ENCODE data around the gene CCR1.

The CCR1 gene

DNA sequence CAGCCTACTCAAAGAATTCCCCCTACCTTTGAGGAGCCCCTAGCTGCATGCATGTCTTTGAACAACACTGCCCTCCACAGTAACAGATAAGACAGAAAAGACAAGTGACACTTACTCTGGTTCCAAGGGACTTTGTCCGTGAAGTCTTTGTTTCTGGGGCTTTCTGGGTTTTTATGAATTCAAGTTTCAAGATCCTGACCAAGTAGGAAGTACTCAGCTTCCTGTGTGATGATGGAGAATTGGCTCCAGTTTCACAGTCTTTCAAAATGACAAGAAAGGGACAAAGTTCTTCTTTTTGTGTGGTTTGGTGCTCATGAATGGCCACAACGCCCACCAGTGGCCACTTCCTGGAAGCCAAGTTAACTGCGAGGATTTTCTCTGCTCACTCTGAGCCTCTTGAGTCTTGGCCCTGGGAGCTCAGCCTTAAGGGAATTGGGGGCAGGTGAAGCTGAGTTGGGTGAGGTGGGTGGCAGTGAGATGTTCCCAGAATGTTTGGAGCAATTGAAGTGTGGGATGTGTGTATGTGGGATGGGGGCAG is at the start of gene CCR1:
CCR1 (minus strand) TSS at position 147 of the 538 bp plus-strand sequence. CDS start 4,000 bp downstream, outside the sequence.
- DNase-seq = peak; percentile 39

DNA sequence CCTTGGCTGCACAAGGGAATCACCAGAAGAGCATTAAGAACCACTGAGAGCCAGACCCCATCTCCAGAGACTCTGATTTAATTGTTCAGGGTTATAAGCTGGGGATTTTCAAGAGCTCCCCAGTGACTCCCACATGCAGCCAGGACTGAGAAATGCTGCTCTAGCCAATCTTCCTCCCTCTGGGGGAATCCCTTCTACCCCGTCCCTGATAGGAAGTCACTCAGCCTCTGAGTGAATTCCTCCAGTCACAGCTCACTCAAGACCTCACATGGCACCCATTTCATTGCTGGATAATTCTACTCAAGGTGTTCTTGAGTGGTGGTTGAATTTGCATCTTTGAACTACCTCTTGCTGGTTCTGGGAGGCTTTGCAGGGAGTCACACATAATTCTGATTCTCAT is 44.9 kb upstream of the CCR1 start:
- no peak for DNase-seq

DNA sequence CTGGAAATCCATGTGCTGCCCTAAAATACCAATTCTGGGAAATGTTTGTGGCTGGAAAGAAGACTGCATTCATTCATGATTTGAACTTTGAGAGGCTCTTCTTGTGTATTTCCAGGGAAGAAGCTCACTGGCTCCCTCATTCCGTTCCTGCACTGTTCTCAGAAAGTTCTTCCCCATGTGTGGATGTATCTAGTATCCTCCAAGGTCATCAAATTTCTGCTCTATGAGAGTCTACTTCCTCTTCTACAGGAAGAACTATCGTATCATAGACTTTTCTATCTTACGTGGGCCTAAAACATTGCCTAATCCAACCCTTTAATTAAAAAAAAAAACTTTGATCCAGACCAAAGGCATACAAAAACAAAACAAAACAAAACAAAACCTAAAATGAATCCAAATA is 37.0 kb upstream of the CCR1 start:
- DNase-seq = no peak

DNA sequence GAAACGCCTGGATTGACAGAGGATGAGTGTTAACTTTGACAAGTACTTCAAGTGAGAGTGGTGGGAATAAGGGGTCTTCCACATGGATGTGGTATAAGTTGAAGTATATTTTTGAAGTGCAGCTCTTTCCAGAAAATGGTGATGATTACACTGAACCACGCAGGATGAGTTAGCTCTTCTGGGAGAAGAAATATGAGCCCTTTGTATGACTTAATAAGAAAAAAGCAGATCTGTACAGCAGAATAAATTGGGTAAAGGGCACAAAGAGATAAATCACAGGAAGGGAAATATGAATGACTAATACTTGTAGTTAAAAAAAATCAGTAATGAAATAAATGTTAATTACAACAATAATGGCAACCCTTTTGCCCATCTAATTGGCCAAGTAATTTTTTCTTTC is 35.4 kb upstream of the CCR1 start:
- DNase-seq = no peak

DNA sequence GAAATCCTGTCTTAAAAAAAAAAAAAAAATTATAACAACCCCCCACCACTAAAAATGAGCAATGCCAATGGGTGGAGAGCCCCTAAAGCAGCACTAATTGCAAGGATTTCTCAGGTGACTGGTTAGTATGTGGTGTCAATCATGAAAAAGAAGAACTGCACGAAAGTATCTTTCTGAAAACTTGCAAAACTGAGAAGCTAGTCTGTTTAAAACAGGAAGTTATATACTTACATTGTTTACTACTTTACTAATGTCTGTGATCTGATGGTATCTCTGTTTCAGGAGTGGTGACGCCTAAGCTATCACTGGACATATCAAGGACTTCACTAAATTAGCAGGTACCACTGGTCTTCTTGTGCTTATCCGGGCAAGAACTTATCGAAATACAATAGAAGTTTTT is 34.0 kb upstream of the CCR1 start, which contains the start of gene CCR3:
CCR3 (plus strand) TSS at position 341 of the 400 bp plus-strand sequence. CDS start 22,699 bp downstream, outside the sequence.
- DNase-seq = no peak

DNA sequence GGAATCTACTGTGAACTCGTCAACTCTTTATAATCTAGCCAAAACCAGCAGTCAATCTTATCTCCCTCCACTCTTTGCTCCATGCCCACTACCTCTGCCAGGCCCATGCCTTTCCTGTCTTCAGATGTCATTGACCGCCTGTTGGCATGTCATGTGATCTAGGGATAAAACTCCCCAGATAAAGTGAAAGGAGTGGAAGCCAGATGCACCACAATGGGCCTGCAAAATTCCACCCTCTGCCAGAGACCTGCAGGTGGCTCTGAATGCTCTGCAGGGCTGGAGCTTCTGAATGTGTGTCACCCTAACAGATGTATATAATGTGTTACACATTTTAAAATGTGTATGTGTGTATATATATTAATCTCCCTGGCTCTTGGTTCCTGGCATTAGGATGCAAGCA is 31.8 kb upstream of the CCR1 start:
- DNase-seq = no peak

DNA sequence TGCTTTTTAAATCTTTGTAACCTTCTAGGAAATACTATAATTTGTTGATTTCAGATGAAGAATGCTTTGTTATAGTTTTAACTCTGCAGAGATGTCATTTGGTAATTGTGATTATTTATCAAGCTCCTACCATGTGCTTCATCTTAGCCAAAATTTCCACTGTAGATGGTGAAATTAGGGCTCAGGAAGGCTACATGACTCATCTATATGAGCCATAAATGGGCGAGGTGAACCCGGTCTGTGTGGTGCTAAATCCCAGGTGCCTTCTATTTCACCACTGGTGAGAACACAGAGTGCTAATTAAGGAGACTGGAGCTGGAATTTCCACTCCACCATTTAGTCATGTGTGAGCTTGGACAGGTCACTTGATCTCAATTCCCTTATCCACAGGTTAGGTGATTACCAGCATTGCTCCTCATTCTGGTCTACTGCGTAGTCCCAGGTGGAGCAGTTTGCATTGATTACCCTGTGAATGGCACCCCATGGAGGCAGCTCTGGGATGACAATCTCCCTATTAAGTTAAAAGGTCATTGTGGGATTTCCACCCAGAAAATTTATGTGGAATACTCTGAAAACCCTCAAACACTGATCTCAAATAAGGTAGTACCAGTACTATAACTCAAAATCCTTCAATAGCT is 31.3 kb upstream of the CCR1 start:
- DNase-seq = no peak

DNA sequence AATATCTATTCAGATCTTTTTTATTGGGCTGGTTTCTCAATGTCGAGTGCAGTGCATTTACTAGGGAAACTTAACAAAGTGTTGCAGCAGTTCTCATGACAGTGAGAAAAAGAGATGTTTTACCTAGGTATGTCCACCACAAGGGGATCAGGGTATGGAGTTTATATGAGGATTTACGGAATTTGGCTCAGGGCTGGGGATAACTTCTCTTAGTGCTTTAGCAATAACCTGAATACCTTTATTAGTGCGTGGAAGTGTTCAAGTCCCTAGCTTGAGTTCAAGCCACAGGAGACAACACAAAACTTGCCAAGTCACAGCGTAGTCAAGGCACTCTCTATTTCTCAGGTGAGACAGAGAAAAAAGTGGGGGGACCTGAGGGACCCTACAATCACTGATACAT is 30.3 kb upstream of the CCR1 start:
- DNase-seq = no peak

DNA sequence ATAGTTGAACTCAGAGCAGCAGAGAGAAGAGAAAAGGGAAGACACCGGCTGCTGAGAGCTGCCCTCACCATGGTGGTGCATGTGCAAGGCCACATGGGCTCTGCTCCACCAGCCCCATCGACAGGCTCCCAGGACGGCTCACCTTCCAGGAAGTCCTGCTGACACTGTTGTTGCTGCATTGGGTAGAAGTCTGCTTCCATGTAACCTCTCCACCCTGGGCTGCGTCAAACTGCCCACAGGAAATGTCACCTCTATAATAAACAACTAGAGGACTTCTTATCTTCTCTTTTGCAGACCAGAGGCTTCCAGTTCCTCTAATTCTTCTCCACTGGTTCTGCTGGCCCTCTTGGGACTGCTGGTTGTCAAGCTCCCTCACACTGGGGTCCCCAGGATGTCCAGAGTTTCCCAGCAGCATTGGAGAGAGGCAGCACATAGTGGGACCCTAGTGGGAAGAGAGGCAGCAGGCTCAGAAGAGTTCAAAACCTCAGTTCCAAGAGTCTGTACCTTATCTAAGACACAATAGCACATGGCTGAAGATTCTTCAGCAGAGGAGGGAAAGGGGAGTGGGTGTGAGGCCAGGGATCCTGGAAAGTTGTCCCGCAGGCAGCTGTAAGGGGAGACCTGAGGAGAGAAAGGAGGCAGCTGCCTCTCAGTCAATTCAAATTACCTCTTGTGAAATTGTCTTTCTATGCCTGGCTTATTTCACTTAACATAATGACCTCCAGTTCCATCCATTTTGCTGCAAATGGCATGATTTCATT is 28.4 kb upstream of the CCR1 start:
- no peak for DNase-seq

DNA sequence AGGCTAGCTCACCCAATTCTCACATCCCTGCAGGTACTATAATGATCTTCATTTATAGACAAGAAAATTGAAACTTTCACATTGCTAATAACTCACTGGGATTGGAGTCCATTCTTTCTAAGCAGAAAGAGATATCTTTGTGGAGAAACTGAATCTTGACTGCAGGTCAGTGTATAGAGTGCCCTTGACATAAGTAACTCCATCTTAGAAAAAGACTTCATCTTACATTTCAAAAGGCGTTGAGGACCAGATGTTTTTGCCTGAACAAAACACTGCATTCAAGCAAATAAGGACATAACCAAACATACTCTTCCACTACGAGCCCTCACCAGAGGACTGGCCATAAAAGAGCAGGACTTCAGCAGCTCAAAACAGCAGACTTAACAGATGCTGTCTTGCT is 27.3 kb upstream of the CCR1 start:
- DNase-seq = no peak

DNA sequence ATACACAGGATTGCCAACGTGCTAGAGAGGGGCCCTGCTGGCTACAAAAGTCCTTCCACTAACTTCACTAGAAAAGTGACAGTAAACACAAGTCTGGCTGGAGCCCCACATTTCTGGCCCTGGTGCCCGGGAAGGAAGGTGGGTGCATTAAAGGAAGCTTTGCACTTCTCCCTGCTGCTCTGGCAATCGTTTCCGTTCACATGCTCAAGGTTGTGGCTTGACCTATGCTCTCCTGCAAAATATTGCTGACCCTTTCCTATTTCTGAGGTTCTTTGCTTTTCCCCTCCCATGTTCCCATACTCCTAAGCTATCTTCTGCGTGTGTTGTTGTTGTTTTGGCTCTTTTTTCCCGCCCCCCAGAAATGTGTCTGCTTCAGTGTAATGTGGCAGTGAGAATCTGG is 25.1 kb upstream of the CCR1 start:
- no peak for DNase-seq

DNA sequence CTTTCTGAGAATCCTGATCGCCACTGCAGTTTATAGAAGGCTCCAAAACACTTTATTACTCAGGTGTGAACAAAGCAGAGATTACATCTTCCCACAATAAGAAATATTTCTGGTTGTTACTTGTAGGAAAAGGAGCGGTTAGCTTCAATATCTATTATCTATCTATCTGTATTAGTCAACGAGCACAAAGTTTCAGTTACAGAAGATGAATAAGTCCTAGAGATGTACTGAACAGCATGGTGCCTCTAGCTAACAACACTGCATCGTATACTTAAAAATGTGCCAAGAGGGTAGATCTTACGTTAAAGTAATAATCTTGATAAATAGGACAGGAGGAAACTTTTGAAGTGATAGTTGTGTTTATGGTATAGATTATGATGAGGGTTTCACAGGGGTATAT is 23.2 kb upstream of the CCR1 start:
- no peak for DNase-seq

DNA sequence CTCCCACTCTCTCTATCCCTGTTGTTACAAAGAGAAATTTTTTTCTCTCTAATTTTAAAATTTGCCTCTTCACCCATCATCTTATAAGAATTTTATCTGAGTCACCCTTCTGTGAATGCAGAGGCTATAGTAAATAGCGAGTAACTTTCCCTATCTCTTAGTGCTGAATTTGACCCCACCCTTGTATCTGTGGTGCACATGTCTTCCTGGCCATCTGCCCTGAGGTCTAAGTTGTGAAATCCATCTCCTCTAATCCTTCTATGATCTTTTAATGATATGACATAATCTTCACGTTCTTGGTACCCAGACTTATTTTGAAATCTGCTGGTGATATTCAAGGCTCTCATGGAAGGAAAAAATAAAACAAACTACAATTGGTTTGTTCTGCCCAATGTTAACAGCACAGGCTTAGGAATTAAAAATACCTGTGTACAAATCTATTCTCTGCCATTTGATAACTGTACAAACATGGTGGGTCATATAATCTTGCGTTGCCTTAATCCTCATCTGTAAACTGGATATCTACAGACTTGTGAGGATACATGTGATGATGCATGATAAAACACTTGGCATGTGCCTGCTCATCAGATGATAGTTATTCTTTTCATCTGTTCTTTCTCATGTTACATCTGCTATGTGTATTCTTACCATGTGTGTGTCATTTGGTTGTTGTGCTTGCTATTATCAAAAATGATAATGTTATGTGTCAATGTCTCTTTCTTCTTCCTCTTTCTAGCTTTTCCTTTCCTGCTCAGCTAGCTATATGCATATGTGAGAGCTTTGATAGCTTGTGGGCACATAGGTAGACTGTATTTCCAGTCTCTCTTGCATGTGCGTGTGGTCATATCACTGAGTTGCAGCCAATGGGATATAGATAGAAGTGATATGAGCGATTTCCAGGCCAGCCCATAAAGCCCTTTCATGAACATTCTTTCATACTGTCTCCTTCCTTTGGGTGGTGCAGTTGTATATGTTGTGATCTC is 20.4 kb upstream of the CCR1 start:
- no peak for DNase-seq

DNA sequence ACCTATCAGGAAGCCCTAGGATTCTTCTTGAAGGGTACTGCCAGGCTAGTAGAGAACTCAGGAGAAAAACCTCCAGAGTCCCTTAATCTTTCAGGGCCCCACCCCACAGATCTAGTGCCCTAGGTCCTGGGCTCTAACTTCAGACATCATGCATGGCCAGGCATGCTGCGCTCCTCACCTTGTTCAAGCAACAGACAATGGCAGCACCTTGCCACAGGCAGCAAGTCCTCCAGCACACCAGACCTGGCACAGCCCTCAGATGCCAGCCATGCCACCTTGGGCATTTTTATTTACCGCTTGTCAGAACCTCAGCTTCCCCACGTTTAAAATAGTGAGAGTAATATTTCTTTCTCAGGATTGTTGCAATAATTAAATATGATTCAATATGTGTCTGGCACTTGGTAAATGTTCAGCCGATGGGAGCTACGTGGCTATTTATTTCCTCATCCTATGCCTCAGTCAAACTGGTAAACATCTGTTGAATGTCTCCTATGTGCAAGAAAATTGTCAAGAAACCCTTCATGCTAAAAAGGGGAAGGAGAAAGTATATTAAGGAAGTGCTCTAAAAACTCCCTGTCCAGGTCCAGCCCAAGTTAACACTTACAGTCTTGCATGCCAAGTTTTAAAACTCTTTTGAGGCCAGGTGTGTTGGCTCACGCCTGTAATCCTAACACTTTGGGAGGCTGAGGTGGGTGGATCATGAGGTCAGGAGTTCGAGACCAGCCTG is 14.5 kb upstream of the CCR1 start:
- no peak for DNase-seq

DNA sequence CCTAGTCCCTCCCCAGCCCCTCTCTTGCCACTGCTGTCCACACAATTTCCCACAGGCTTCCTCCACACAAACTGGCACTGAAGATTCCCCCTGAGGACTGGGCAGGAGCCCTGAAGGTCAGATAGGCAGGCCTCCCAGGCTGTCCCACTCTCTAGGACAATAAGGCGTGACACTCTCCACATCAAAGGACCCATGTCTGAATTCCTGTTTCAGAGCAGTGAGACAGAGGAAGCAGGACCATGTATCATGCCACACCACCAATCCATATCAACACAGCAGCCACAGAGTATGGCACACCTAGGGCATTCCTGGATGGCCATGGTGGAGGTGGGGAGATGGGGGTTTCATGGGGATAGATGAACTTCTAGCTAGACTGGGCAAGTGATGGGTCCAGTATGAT is 13.8 kb upstream of the CCR1 start:
- no peak for DNase-seq

DNA sequence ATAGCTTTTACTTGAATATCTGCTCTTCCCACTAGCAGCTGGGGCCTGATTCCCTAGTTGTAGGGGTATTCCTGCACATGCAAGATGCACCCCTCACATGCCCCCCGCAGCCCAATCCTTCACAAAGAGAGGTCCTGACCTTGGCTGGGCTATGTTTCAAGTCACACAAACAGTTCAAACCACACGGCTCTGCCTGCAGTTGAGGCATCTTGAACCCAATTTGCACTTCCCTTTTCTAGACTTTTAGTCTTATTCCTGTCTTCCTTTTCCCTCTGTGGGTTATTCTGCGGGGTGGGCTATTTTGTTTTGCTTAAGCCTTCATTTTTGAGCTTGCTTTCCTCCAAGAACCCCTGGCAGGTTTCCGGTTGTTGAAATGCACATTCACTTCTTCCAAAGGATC is 13.3 kb upstream of the CCR1 start:
- DNase-seq = no peak

DNA sequence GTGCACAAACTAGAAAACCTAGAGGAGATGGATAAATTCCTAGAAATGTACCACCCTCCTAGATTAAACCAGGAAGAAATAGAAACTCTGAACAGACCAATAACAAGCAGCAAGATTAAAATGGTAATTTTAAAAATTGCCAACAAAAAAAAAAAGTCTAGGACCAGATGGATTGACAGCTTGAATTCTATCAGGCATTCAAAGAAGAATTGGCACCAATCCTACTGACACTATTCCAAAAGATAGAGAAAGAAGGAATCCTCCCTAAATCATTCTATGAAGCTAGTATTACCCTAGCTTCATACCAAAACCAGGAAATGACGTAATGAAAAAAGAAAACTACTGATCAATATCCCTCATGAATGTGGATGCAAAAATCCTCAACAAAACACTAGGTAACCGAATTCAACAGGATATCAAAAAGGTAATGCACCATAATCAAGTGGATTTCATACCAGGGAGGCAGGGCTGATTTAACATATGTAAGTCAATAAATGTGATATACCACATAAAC is 10.1 kb upstream of the CCR1 start:
- DNase-seq = no peak

DNA sequence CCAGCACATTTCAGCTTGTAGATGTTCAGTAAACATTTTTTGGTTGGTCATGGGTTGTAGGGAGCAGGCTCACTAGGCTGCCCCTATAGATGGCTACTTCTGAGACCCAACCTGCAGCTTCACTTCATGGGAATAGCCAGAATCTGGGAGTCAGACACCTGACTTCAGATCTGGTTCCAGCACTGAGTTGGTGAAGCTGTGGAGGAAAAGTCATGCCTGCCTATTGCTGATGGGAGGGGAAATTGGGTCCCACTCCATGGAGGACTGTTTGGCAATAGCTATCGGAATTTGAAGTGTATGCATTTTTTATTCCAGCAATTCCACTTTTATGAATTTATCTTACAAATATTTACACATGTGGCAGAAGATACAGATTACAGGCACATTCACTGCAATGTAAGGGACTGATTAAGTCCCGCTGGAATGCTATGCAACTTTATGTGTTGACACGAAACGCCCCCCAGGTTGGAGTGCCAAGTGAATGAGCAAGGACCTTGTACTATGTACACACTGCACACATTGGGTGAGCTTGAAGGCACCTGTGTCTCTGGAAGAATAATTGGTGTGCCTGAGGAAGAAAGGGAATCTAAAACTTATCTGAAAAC is 7.8 kb upstream of the CCR1 start:
- no peak for DNase-seq

DNA sequence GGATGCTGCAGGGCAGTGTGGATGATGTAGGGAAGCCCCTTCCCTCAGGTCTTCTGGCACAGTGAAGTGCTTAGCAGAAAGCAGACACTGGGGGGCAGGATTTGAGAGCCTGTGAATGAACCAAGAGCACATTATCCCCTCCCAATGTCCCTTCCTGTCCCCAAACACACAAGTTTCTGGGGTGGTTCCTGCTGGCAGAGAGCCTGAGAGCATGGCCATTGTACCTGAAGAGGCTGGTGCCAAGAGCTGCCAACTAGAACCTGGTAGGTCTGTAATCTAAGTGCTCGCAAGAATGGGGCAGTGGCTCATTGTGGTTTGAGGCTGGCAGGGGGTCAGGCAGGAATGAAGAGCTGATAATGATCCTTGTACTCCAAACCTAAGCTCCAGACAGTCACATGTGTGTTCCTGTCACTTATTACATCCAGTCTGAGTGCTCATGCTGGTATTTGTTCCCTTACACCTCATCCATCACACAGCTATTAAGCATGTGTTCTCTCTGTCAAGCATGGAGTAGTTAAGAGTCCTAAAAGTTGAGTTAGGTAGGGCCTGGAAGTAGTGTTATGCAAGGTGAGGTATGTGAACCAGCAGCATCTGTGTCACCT is 6.7 kb upstream of the CCR1 start:
- DNase-seq = no peak

DNA sequence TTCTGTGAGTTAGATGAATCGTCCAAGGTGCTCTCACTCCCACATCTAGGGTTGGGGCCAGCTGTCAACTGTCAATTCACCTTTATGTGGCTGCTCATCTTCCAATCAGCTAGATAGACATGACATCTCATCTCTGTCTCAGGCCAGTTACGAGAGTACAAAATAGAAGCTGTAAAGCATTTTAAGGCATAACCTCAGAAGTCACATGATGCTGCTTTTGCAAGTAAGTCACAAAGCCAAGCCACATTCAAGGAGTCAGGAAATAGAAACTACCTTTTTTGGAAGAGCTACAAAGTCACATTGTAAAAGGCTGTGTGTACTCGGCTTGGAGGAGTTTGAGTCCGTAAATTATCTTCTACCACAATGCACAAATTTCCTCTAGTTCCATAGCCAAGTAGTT is 5.1 kb upstream of the CCR1 start:
- no peak for DNase-seq

DNA sequence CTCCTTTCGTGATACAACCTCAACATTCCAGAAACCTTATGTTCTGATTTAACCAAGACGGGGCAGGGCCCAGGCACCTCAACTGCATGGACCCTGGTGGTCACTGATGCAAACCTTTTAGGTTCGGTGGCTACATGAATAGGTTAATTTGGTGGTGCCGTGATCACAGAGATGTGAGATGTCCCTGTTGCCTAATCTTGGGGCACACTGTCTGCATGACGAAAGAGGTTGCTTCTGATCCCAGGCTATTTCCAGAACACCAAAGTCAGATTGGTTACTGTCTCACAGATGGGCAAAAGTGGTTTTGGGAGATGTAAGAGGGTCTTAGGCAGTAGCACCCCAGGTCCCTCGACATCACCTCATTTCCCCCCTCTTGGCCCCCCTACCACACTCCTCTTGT is 4.0 kb upstream of the CCR1 start:
- DNase-seq = no peak

Measured in femur (tissue), 1 donor.